ENCODE results near the gene PRUNE1. TPM values are rescaled to one million over a fixed set of nuclear protein-coding genes. Genes with fewer than 3 reads are reported as not detected.

Gene PRUNE1
- total and polyA plus RNA-seq, 2 experiments from 2014 or later, result 21.6 to 26.5 TPM

DNA sequence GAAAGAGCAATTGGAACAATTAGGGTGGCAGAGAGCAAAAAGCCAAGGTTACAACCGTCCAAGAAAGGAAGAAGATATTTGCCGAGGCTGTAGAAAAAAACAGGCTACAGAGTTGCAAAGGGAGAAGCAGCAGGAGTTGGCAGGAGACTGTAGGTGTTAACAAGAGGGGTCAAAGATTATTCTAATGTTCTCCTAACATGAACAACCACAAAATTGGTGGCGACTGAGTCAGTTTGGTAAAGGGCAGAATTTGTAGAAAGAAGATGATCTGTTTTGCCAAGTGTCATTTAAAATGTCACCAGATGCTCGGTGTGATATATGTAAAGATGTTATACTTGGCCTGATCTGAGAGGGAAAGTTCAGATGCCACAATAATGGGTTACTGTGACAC, 401 bp upstream of the PRUNE1 start:
- no peaks in the 10 kb centered on the region for H4K20me1 ChIP-seq (ENCODE audit: insufficient read depth, poor library complexity, severe bottlenecking)
- H3K79me2 ChIP-seq, result peaks cover 66% of the 10 kb centered on the region
- TF ChIP-seq, protein P1, sequence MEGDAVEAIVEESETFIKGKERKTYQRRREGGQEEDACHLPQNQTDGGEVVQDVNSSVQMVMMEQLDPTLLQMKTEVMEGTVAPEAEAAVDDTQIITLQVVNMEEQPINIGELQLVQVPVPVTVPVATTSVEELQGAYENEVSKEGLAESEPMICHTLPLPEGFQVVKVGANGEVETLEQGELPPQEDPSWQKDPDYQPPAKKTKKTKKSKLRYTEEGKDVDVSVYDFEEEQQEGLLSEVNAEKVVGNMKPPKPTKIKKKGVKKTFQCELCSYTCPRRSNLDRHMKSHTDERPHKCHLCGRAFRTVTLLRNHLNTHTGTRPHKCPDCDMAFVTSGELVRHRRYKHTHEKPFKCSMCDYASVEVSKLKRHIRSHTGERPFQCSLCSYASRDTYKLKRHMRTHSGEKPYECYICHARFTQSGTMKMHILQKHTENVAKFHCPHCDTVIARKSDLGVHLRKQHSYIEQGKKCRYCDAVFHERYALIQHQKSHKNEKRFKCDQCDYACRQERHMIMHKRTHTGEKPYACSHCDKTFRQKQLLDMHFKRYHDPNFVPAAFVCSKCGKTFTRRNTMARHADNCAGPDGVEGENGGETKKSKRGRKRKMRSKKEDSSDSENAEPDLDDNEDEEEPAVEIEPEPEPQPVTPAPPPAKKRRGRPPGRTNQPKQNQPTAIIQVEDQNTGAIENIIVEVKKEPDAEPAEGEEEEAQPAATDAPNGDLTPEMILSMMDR (IDR thresholded peaks at IDR 0.05; ENCODE audit: poor library complexity), result no peak
- TF ChIP-seq EZH2phosphoT487 (IDR thresholded peaks at IDR 0.05; ENCODE audit: low read depth, severe bottlenecking, unreplicated experiment) (no peak), EZH2 (IDR thresholded peaks at IDR 0.05; ENCODE audit: borderline replicate concordance) (no peak)
- WGBS (ENCODE audit: low lambda C conversion rate, missing lambda C conversion rate), result 25% methylated on average over 4 of the region's 4 CpGs
- no peaks in the 10 kb centered on the region for H3K9me2 ChIP-seq (replicated peaks; ENCODE audit: insufficient read depth)
- peak overlapping the region; percentile 87 for H3K4me2 ChIP-seq
- H3K36me3 ChIP-seq (replicated peaks; ENCODE audit: insufficient read depth, low read depth), result no peaks in the 10 kb centered on the region
- DNase-seq (ENCODE audit: low spot score), result no peak
- H3K9me3 ChIP-seq (ENCODE audit: low read depth), result no peaks in the 10 kb centered on the region
- H2AFZ ChIP-seq, result peak overlapping the region; percentile 12
- peaks cover 59% of the 10 kb centered on the region for H3K4me1 ChIP-seq (ENCODE audit: insufficient read depth)
- peak overlapping the region; percentile 80 for H3K27ac ChIP-seq
- no peak overlapping the region for H3K4me3 ChIP-seq
- H3K27me3 ChIP-seq, result no peaks in the 10 kb centered on the region

DNA sequence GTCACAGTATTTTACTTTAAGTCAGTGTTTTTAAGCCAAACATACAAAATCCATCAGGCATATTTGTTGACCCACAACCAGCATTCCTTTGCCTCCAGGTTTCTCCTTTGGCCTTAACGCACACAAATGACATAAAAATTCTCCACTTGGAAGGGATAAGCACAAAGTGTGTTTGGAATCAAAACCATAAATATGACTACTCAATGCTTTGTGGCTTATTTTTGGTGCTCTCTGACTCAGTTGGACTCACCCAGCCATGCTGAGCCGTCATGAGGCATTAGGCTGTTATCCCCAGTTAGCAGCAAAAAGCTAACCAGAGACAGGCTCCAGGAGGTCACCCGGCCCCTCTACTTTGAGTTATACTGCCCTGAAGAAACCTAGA, 948 bp downstream of the PRUNE1 start:
- H2AFZ ChIP-seq, result peak overlapping the region; percentile 87
- H3K79me2 ChIP-seq, result peaks cover 55% of the 10 kb centered on the region
- no peak for DNase-seq (ENCODE audit: low spot score)
- no peaks in the 10 kb centered on the region for H3K27me3 ChIP-seq
- peak overlapping the region; percentile 88 for H3K27ac ChIP-seq
- no peak for TF ChIP-seq EZH2 (IDR thresholded peaks at IDR 0.05; ENCODE audit: borderline replicate concordance)
- TF ChIP-seq EZH2phosphoT487 (IDR thresholded peaks at IDR 0.05; ENCODE audit: low read depth, severe bottlenecking, unreplicated experiment), result no peak
- TF ChIP-seq, protein P1 (IDR thresholded peaks at IDR 0.05; ENCODE audit: poor library complexity), result no peak
- peak overlapping the region; percentile 79 for H3K4me2 ChIP-seq
- H3K4me3 ChIP-seq, result peak overlapping the region; percentile 69
- H3K36me3 ChIP-seq (replicated peaks; ENCODE audit: insufficient read depth, low read depth), result no peaks in the 10 kb centered on the region
- H3K4me1 ChIP-seq (ENCODE audit: insufficient read depth), result peaks cover 57% of the 10 kb centered on the region
- H3K9me2 ChIP-seq (replicated peaks; ENCODE audit: insufficient read depth), result no peaks in the 10 kb centered on the region
- WGBS (ENCODE audit: low lambda C conversion rate, missing lambda C conversion rate), result 31% methylated on average over 3 of the region's 3 CpGs
- H4K20me1 ChIP-seq (ENCODE audit: insufficient read depth, poor library complexity, severe bottlenecking), result no peaks in the 10 kb centered on the region
- H3K9me3 ChIP-seq (ENCODE audit: low read depth), result no peaks in the 10 kb centered on the region

DNA sequence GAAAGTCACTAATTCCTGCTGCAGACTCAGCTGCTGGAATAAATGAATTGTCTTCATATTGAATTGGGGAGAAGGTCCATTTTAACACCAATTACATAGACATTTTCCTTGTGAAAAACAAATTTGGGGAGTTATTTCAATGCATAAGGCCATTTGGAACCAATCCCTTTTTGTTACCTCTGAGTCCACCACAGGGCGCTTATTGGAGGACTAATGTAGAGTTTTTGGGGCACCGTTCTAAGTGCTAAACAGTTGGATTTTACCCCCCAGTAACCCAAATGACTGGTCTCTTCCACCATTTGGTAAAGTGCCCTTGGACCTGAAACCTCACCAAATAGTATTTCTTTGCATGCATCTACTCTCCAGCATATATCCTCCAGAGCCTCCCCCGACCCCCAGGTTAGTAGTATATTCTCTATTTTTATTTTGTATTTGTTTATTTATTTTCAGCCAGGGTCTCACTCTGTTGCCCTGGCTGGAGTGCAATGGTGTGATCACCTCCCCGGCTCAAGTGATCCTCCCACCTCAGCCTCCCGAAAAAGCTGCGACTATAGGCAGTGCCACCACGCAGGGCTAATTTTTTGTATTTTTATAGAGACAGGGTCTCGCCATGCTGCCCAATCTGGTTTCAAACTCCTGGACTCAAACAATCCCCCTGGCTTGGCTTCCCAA, 1.6 kb downstream of the PRUNE1 start:
- Histone ChIP-seq H4K20me1 (ENCODE audit: insufficient read depth, poor library complexity, severe bottlenecking) (no peaks in the 10 kb centered on the region), H3K4me3 (no peak overlapping the region), H3K4me1 (ENCODE audit: insufficient read depth) (peaks cover 53% of the 10 kb centered on the region), H3K9me2 (replicated peaks; ENCODE audit: insufficient read depth) (no peaks in the 10 kb centered on the region), H2AFZ (no peak overlapping the region), H3K27ac (peak overlapping the region; percentile 88), H3K27me3 (no peaks in the 10 kb centered on the region), H3K9me3 (ENCODE audit: low read depth) (no peaks in the 10 kb centered on the region), H3K36me3 (replicated peaks; ENCODE audit: insufficient read depth, low read depth) (no peaks in the 10 kb centered on the region), H3K79me2 (peaks cover 55% of the 10 kb centered on the region), H3K4me2 (peak overlapping the region; percentile 79)
- no peak for TF ChIP-seq EZH2 (IDR thresholded peaks at IDR 0.05; ENCODE audit: borderline replicate concordance)
- no peak for TF ChIP-seq EZH2phosphoT487 (IDR thresholded peaks at IDR 0.05; ENCODE audit: low read depth, severe bottlenecking, unreplicated experiment)
- TF ChIP-seq, protein P1 (IDR thresholded peaks at IDR 0.05; ENCODE audit: poor library complexity), result no peak
- DNase-seq (ENCODE audit: low spot score), result no peak
- 92% methylated on average over 8 of the region's 8 CpGs for WGBS (ENCODE audit: low lambda C conversion rate, missing lambda C conversion rate)
